ENCODE measurements around the gene COL7A1. TPM values are rescaled to one million over a fixed set of nuclear protein-coding genes. Genes with fewer than 3 reads are reported as not detected.

The COL7A1 gene
- total RNA-seq, 1 donor from 2014 or later: 1.5 TPM

DNA sequence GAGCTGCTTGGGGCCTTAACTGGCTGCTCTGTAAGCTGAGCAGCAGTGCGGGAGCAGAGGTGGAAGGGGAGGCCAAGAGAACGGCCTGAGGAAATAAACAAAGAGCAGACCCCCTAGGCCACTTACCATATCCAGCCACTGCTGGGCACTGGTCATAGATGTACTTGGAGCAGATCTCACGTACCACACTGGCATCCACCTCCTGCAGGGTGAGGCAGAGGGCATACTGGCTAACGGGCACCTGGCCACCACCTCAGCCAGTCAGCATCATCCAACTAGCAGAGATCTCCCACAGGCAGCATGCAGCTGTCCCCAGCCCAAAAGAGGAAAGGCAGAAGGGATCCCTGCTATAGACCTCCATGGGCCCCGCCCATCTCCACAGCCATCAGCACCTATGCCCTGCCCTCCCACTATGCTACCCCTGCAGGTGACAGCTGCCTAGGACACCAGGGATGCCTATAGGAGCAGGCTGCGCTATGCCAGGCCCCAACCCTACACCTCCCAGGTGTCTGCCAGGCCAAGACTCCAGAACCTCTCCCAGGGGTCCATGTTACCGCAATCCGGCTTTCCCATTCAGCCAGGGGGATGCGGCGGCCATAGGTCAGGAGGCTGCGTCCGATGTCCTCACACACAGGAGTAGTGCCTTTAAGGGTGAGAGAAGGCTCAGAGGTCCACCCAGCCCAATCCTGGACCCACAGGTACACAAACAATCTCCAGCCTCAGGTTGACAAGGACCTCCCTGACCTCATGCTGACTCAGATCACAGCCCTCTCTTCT is 4.6 kb upstream of the COL7A1 start:
- Mint-ChIP-seq H3K4me1 (peaks cover 9% of the 10 kb centered on the region), H3K4me3 (no peak overlapping the region), H3K27ac (no peak overlapping the region), H3K9me3 (no peaks in the 10 kb centered on the region), H3K36me3 (ENCODE audit: low read depth) (peaks cover 72% of the 10 kb centered on the region), H3K27me3 (peaks cover under 1% of the 10 kb centered on the region)
- intact Hi-C loops (cut with micrococcal nuclease): no loop called here
- ChIA-PET POLR2A (no interaction called here), CTCF (no interaction called here)
- no peak for ATAC-seq (ENCODE audit: low read depth)
- DNase-seq: no peak
- TF ChIP-seq, protein P1, sequence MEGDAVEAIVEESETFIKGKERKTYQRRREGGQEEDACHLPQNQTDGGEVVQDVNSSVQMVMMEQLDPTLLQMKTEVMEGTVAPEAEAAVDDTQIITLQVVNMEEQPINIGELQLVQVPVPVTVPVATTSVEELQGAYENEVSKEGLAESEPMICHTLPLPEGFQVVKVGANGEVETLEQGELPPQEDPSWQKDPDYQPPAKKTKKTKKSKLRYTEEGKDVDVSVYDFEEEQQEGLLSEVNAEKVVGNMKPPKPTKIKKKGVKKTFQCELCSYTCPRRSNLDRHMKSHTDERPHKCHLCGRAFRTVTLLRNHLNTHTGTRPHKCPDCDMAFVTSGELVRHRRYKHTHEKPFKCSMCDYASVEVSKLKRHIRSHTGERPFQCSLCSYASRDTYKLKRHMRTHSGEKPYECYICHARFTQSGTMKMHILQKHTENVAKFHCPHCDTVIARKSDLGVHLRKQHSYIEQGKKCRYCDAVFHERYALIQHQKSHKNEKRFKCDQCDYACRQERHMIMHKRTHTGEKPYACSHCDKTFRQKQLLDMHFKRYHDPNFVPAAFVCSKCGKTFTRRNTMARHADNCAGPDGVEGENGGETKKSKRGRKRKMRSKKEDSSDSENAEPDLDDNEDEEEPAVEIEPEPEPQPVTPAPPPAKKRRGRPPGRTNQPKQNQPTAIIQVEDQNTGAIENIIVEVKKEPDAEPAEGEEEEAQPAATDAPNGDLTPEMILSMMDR (IDR thresholded peaks at IDR 0.05): no peak

GRCh38 chr3:48599077-48599501 is 4.0 kb upstream of the COL7A1 start:
- ATAC-seq (ENCODE audit: low read depth) (no peak), DNase-seq (no peak)
- no peaks in the 10 kb centered on the region for H3K9me3 Mint-ChIP-seq
- TF ChIP-seq, protein P1 (IDR thresholded peaks at IDR 0.05): no peak
- no peak overlapping the region for H3K27ac Mint-ChIP-seq
- ChIA-PET CTCF (no interaction called here), POLR2A (no interaction called here)
- no peak overlapping the region for H3K4me3 Mint-ChIP-seq
- peaks cover 5% of the 10 kb centered on the region for H3K27me3 Mint-ChIP-seq
- peaks cover 66% of the 10 kb centered on the region for H3K36me3 Mint-ChIP-seq (ENCODE audit: low read depth)
- peaks cover 14% of the 10 kb centered on the region for H3K4me1 Mint-ChIP-seq
- intact Hi-C loops (cut with micrococcal nuclease): no loop called here

GRCh38 chr3:48598323-48599076 is 3.4 kb upstream of the COL7A1 start:
- DNase-seq (no peak), ATAC-seq (ENCODE audit: low read depth) (no peak)
- Mint-ChIP-seq H3K27me3 (peaks cover 9% of the 10 kb centered on the region), H3K27ac (no peak overlapping the region), H3K36me3 (ENCODE audit: low read depth) (peaks cover 60% of the 10 kb centered on the region), H3K4me3 (no peak overlapping the region), H3K4me1 (peaks cover 14% of the 10 kb centered on the region), H3K9me3 (no peaks in the 10 kb centered on the region)
- ChIA-PET CTCF (no interaction called here), POLR2A (no interaction called here)
- TF ChIP-seq, protein P1 (IDR thresholded peaks at IDR 0.05): no peak
- intact Hi-C loops (cut with micrococcal nuclease): no loop called here

DNA sequence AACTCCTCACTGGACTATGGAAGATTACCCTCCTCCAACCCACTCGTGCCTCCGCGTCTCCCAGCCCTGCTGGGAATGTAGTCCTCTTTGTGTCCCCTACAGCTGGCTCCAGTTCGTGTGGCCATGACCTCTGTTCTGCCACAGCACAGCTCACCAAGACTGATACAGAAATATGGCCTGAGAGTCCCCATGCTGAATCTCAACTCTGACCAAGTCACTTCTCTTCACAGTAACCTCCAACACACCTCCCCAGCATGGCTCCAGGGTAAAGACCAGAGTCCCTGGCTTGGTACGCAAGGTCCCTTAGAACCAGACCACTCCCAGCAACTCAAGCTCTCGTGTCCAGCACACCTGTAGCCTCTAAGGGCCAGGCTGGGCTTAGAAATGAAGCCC is 2.3 kb upstream of the COL7A1 start:
- intact Hi-C loops (cut with micrococcal nuclease): no loop called here
- POLR2A ChIA-PET: no interaction called here
- Mint-ChIP-seq H3K27me3 (peaks cover 18% of the 10 kb centered on the region), H3K36me3 (ENCODE audit: low read depth) (peaks cover 50% of the 10 kb centered on the region), H3K4me1 (peaks cover 14% of the 10 kb centered on the region), H3K9me3 (no peaks in the 10 kb centered on the region), H3K4me3 (no peak overlapping the region), H3K27ac (no peak overlapping the region)
- DNase-seq (no peak), ATAC-seq (ENCODE audit: low read depth) (no peak)
- TF ChIP-seq, protein P1 (IDR thresholded peaks at IDR 0.05): no peak
- CTCF ChIA-PET: no interaction called here

DNA sequence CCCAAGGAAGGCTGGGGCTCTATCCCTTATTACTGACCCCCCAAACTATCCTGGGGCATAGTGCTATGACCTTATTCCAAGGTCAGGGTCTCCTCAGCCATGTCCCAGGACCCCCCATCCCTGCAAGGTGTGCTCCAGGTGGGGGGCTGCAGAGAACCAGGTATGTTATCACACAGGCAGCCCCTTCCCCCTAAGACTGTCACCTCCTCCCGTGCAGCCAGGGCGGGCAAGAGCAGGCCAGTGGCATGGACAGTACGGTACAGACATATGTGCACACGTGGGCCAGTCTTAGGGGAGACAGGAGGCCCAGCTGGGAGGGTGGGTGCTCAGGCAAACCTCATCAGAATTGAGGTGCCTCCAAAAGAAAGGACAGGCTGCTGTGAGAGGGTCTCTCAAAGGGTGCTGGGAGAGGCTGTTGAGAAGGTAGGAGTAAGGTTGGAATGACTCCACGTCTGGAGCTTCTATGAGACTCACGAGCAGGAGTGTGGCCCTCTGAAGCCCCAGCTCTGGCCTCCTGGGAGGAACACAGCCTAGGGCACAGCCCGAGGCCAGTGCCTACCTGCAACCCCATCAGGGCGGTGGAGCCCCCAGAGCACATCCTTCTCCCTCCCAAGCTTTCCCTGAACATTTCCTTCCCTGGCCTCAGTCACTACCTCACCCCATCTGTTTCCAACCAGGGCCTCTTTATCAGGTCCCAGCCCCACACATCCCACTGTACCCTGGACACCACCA is 1.7 kb upstream of the COL7A1 start:
- Mint-ChIP-seq H3K4me3 (no peak overlapping the region), H3K27me3 (peaks cover 18% of the 10 kb centered on the region), H3K36me3 (ENCODE audit: low read depth) (peaks cover 45% of the 10 kb centered on the region), H3K9me3 (no peaks in the 10 kb centered on the region), H3K4me1 (peaks cover 14% of the 10 kb centered on the region), H3K27ac (no peak overlapping the region)
- TF ChIP-seq, protein P1 (IDR thresholded peaks at IDR 0.05): no peak
- ATAC-seq (ENCODE audit: low read depth) (no peak), DNase-seq (no peak)
- CTCF ChIA-PET: no interaction called here
- POLR2A ChIA-PET: no interaction called here
- intact Hi-C loops (cut with micrococcal nuclease): no loop called here
